ENCODE results near the gene LYG2.
"Not testable (repeated sequence)": the region's sequence is repeated elsewhere in the genome, so short reads cannot be mapped to it uniquely, and the experiment has no call there.

LYG2 gene

GRCh38 chr2:99201959-99202678, 53.3 kb downstream of the LYG2 start:
- no peak for DNase-seq (ENCODE audit: low read depth)

GRCh38 chr2:99200076-99200800, 55.2 kb downstream of the LYG2 start:
- DNase-seq (ENCODE audit: low read depth) = no peak

GRCh38 chr2:99198103-99198841, 57.2 kb downstream of the LYG2 start:
- no peak for DNase-seq (ENCODE audit: low read depth)

- not testable (repeated sequence) for DNase-seq (ENCODE audit: low read depth)
Observed at GRCh38 chr2:99192364-99192763, 63.1 kb downstream of the LYG2 start.

Measured in stimulated activated CD8-positive, alpha-beta memory T cell treated with anti-CD3 and anti-CD28 coated beads, Interleukin-15, amount 100 ng/mL, for 24 hours (primary cell).